ENCODE data around the gene SUSD1. TPM values are rescaled to one million over a fixed set of nuclear protein-coding genes. Genes with fewer than 3 reads are reported as not detected.

The SUSD1 gene
- total and polyA plus RNA-seq, 2 of the 13 experiments (the other 11 are each of a cell fraction or from before 2014, with no cell fraction given) = 25.9 to 32.3 TPM

- TF ChIP-seq ZBTB44 (CRISPR knock-in tag; IDR thresholded peaks at IDR 0.05) = no peak
- no peak for TF ChIP-seq ARNT (IDR thresholded peaks at IDR 0.05)
- TF ChIP-seq ZNF7 (CRISPR knock-in tag; IDR thresholded peaks at IDR 0.05) = no peak
- TF ChIP-seq NR3C1 (CRISPR knock-in tag; IDR thresholded peaks at IDR 0.05) = no peak
Measured at GRCh38 chr9:112003538-112003937, 171.6 kb downstream of the SUSD1 start (continued).

GRCh38 chr9:112002847-112003457, 172.1 kb downstream of the SUSD1 start:
- Histone ChIP-seq H4K20me1 (ENCODE audit: insufficient read depth, low read length) (no peaks in the 10 kb centered on the region), H3K4me3 (replicated peaks in 1 of 3; ENCODE audit: insufficient read depth in 1 of 3, low read depth in 2 of 3, low read length in 3 of 3) (no peak overlapping the region), H3K27me3 (ENCODE audit: control insufficient read depth in 1 of 2, insufficient read depth in 2 of 2, low read length in 2 of 2) (peaks cover 0 to 1% of the 10 kb centered on the region in 2 experiments; a peak in 1 of 5 replicates), H3K79me2 (ENCODE audit: insufficient read depth, low read length) (no peaks in the 10 kb centered on the region), H3K27ac (ENCODE audit: extremely low read length, insufficient read depth, low read length) (no peak overlapping the region), H3K9ac (ENCODE audit: insufficient read depth, low read depth, low read length) (no peak overlapping the region), H3K36me3 (replicated peaks in 1 of 2; ENCODE audit: control insufficient read depth in 1 of 2, insufficient read depth in 2 of 2, low read length in 2 of 2) (no peaks in the 10 kb centered on the region), H2AFZ (ENCODE audit: low read length) (no peak overlapping the region), H3K9me3 (ENCODE audit: low read length) (no peaks in the 10 kb centered on the region), H3K4me1 (ENCODE audit: insufficient read depth, low read length) (no peaks in the 10 kb centered on the region), H3K4me2 (ENCODE audit: low read depth, low read length) (no peak overlapping the region)
- no peak for DNase-seq (ENCODE audit: low spot score)
- ATAC-seq = no peak
- intact Hi-C loops (cut with micrococcal nuclease; ENCODE audit: unreplicated experiment) = no loop called here
- ChIA-PET CTCF (ENCODE audit: low intra/inter-chr PET ratio, low total read pairs) (no interaction called here), POLR2A (no interaction called here)
- no TSS peak for BruUV-seq (replicated peaks)
- 33% methylated on average over 10 of the region's 11 CpGs for WGBS (ENCODE audit: low lambda C conversion rate)
- no peak for FAIRE-seq
- in situ Hi-C loops (cut with HindIII; ENCODE audit: extremely low pct_ligation_motif_present, low pct_unique_long_range_greater_than_20kb) = no loop called here
- TF ChIP-seq ATF7-NPFF (CRISPR knock-in tag; IDR thresholded peaks at IDR 0.05; ENCODE audit: low read depth) (no peak), MED13 (CRISPR knock-in tag; IDR thresholded peaks at IDR 0.05) (no peak), CREB1 (IDR thresholded peaks at IDR 0.05) (peak; percentile 28; the same call in 1 of the 2 replicates), CREB1 (CRISPR knock-in tag; IDR thresholded peaks at IDR 0.05) (no peak)

Data from HepG2 (cell line).